Suprapubic skin (tissue), 4 donors: Measurements from ENCODE around the gene NMRK2. TPM values are rescaled to one million over a fixed set of nuclear protein-coding genes. Genes with fewer than 3 reads are reported as not detected.
A peak's percentile ranks its signal among the peaks of the same experiment; 100 is the strongest.
"Not testable (repeated sequence)": the region's sequence is repeated elsewhere in the genome, so short reads cannot be mapped to it uniquely, and the experiment has no call there.

Experiments
- DNase-seq, 2 donors: peaks; one replicate each; pipeline ENCODE4 v3.0.0-alpha.2; 2019; ENCODE audit warnings: low spot score in 2 of 2
- H3K27ac ChIP-seq: fragments of 200-600 bp; sonication (generic); one replicate; pipeline ENCODE4 v1.5.1; 2019
- H3K27me3 ChIP-seq: fragments of 200-600 bp; sonication (generic); one replicate; pipeline ENCODE4 v1.5.1; 2019
- H3K36me3 ChIP-seq: fragments of 200-600 bp; sonication (generic); one replicate; pipeline ENCODE4 v1.5.1; 2019
- H3K4me1 ChIP-seq: fragments of 200-600 bp; sonication (generic); one replicate; pipeline ENCODE4 v1.5.1; 2019
- H3K4me3 ChIP-seq: fragments of 200-600 bp; sonication (generic); one replicate; pipeline ENCODE4 v1.5.1; 2019; ENCODE audit warnings: mild to moderate bottlenecking
- H3K9me3 ChIP-seq: fragments of 200-600 bp; sonication (generic); one replicate; pipeline ENCODE4 v1.5.1; 2019
- EP300 ChIP-seq: sonication (generic); formaldehyde crosslinking; IDR thresholded peaks from one replicate; pipeline ENCODE4 v1.6.1; 2017; ENCODE audit warnings: antibody characterized with exemption
- POLR2A ChIP-seq, 2 donors: fragments of 450-650 bp; IDR thresholded peaks; one replicate each; pipeline ENCODE4 v1.6.1; 2017; ENCODE audit warnings: antibody characterized with exemption in 2 of 2, mild to moderate bottlenecking in 2 of 2, moderate library complexity in 2 of 2
- POLR2AphosphoS5 ChIP-seq, 3 donors: sonication (generic); formaldehyde crosslinking; IDR thresholded peaks; one replicate each; pipeline ENCODE4 v1.6.1; 2017; ENCODE audit warnings: antibody characterized with exemption in 3 of 3
- WGBS: methylation state at CpG from one replicate; pipeline ENCODE4 v1.1.5; 2018; 5-methylcytosine and 5-hydroxymethylcytosine counted together
- total RNA-seq, 4 donors: library from RNA; depleted of rRNA; stranded (reverse); fragments of >200 nt; gene quantifications; one replicate each; pipeline ENCODE4 v1.1.0, GENCODE V29; 2016
- TF ChIP-seq, protein P1 (sequence below), 2 donors: fragments of 200-600 bp in 1 of 2; fragments of 450-650 bp in 1 of 2; sonication (generic) in 1 of 2; IDR thresholded peaks; one replicate each; pipeline ENCODE4 v1.5.1; 2016 to 2019; ENCODE audit warnings: antibody characterized with exemption in 2 of 2, mild to moderate bottlenecking in 1 of 2, moderate library complexity in 1 of 2

The NMRK2 gene
- total RNA-seq, 4 donors from 2014 or later = not detected

DNA sequence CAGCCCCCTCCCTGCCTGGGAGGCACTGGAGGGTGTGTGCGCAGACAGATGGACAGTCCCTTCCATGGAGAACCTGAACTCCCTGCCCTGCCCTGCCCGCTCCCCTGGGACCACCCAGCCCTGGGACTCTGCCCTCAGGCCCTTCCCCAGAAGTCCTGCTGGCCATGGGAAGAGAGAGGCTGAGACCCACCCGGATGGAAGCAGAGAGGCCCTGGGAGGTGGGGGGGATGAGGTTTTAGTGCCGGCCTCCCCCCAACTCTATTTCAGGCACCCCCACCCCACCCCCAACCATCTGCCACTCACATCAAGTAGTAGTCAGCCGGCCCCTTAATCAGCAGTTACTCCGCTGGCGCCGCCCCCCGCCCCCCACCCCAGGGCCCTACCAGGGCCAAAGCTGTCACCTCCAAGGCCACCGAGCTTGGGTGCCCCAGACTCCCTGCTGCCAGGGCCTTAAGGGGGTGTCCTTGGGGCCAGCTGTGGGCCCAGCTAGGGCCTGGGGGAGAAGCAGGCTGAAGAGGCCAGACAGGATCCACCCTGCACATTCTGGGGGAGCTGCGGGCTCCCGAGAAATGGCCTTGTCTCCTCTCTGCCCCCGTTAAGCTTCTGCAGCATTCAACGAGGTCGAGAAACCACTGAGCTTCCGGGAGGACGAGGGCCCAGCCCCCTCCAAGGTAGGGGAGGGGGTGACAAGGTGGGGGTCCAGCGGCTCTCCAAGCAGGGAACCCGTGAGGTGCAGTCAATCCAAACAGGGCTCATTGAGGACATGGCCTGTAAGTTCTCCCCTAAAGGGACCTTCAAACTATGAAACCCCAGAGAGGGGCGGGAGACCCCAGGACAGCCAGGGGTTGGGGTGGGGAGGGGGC is 17.4 kb downstream of the NMRK2 start:
- Histone ChIP-seq H3K36me3 (no peaks in the 10 kb centered on the region), H3K4me1 (peaks cover 8% of the 10 kb centered on the region), H3K9me3 (no peaks in the 10 kb centered on the region), H3K4me3 (peak overlapping the region; percentile 22), H3K27me3 (no peaks in the 10 kb centered on the region), H3K27ac (no peak overlapping the region)
- no peak for TF ChIP-seq POLR2AphosphoS5 (IDR thresholded peaks at IDR 0.05)
- 45% methylated on average over 7 of the region's 20 CpGs for WGBS
- no peak for DNase-seq

DNA sequence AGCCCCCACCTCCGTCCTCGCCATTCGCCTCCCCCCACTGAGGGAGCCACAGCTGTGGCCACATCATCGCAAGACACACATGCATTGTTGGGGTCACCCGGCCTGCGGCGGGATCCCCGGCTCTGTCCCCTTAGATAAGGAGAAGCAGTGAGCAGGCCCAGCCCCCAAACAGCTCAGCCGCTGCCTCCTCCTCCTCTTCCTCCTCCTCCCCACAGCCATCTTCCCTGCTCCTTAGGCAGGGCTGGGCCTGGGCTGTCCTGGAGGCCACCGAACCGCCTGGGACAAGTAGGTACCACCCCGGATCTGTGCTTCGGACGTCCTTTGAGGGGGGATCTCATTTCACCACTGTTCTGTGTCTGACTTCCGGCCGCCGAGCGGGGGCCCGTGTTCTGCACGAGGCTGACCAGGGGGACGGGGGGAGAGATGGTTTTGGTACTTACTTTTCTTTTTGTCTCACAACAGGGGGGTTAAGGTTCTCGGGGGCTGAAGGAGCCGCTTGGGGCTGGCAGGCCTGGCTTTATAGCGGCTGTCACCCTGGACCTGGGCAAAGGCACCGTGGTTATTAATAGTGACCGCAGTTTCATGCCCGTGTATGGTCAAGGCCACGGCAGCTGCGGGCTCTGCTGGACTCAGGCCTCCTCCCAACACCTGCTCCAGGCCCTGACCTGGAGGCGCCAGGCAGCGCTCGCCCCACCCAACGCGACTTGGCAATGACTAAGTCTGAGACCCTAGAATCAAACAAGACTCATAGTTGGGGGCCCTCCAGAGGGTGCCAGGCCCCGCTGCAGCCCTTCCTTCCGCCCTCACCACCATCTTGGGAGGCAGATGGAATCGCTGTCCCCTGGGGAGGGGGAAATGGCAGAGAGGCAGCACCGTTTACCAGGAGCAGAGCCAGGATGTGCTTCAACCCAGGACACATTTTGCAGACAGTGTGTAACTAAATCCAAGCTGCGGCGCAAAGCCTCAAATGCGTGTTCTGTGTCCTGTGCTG is 18.3 kb downstream of the NMRK2 start:
- H3K4me3 ChIP-seq = peak overlapping the region; percentile 22
- no peaks in the 10 kb centered on the region for H3K9me3 ChIP-seq
- peaks cover 8% of the 10 kb centered on the region for H3K4me1 ChIP-seq
- H3K27me3 ChIP-seq = no peaks in the 10 kb centered on the region
- H3K27ac ChIP-seq = no peak overlapping the region
- WGBS = 51% methylated on average over 35 of the region's 41 CpGs
- peaks cover 8% of the 10 kb centered on the region for H3K36me3 ChIP-seq
- DNase-seq = no peak
- TF ChIP-seq POLR2A (IDR thresholded peaks at IDR 0.05) (no peak), EP300 (no peak), POLR2AphosphoS5 (IDR thresholded peaks at IDR 0.05) (no peak)
- TF ChIP-seq, protein P1, sequence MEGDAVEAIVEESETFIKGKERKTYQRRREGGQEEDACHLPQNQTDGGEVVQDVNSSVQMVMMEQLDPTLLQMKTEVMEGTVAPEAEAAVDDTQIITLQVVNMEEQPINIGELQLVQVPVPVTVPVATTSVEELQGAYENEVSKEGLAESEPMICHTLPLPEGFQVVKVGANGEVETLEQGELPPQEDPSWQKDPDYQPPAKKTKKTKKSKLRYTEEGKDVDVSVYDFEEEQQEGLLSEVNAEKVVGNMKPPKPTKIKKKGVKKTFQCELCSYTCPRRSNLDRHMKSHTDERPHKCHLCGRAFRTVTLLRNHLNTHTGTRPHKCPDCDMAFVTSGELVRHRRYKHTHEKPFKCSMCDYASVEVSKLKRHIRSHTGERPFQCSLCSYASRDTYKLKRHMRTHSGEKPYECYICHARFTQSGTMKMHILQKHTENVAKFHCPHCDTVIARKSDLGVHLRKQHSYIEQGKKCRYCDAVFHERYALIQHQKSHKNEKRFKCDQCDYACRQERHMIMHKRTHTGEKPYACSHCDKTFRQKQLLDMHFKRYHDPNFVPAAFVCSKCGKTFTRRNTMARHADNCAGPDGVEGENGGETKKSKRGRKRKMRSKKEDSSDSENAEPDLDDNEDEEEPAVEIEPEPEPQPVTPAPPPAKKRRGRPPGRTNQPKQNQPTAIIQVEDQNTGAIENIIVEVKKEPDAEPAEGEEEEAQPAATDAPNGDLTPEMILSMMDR (IDR thresholded peaks at IDR 0.05) = no peak

DNA sequence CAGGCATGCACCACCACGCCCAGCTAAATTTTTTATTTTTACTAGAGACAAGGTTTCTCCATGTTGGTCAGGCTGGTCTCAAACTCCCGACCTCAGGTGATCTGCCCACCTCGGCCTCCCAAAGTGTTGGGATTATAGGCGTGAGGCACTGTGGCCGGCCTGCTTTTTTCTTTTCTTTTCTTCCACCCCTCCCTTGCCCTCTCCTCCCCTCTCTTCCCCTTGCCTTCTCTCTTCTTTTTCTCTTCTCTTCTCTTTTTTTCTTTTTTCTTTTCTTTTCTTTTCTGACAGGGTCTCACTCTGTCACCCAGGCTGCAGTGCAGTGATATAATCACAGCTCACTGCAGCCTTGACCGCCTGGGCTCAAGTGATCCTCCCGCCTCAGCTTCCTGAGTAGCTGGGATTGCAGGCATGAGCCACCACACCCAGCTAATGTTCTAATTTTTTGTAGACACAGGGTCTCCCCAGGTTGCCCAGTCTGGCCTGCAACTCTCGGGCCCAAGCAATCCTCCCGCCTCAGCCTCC is 19.9 kb downstream of the NMRK2 start:
- not testable (repeated sequence) for H3K27me3 ChIP-seq, DNase-seq, H3K4me3 ChIP-seq, H3K27ac ChIP-seq, H3K9me3 ChIP-seq, H3K4me1 ChIP-seq
- WGBS = 85% methylated on average over 9 of the region's 9 CpGs
- H3K36me3 ChIP-seq = peaks cover 23% of the 10 kb centered on the region

DNA sequence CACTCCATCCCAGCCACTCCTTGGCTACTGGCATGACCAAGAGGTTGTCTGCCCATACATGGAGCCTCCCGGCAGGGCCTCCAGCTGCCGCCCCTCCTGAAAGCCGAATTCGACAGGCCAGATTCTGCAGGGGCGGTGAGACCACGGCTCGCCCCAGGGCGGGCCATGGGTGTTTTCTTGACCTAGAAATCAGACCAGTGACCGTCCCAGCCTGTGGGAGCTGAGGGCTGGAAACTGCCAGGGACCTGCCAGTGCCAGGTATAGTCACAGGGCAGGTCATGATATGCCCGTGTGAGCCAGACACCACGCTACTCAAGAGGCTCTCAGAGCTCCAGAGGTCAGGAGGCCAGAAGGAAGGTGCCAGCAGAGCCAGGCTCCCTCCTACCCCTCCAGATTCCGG is 21.2 kb downstream of the NMRK2 start:
- no peak overlapping the region for H3K27ac ChIP-seq
- no peak for DNase-seq
- 85% methylated on average over 3 of the region's 12 CpGs for WGBS

DNA sequence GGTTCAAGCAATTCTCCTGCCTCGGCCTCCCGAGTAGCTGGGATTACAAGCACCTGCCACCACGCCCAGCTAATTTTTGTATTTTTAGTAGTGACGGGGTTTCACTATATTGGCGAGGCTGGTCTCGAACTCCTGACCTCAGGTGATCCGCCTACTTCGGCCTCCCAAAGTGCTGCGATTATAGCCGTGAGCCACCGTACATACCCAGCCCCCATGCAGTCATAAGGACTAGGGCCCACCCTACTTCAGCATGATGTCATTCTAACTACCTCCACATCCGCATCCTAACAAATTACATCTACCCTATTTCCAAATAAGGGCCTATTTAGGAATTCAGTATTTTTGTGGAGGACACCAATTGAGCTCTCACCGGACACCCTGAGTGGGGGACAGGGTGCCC is 22.4 kb downstream of the NMRK2 start:
- not testable (repeated sequence) for H3K9me3 ChIP-seq, H3K4me3 ChIP-seq, DNase-seq, H3K27ac ChIP-seq, H3K4me1 ChIP-seq, H3K27me3 ChIP-seq
- peaks cover 48% of the 10 kb centered on the region for H3K36me3 ChIP-seq
- 74% methylated on average over 13 of the region's 13 CpGs for WGBS

More for the DNA sequence above, 21.2 kb downstream of the NMRK2 start:
- Histone ChIP-seq H3K9me3 (no peaks in the 10 kb centered on the region), H3K4me1 (peaks cover 8% of the 10 kb centered on the region), H3K4me3 (no peak overlapping the region), H3K36me3 (peaks cover 36% of the 10 kb centered on the region), H3K27me3 (no peaks in the 10 kb centered on the region)
- TF ChIP-seq POLR2A (IDR thresholded peaks at IDR 0.05) (no peak), EP300 (no peak), POLR2AphosphoS5 (IDR thresholded peaks at IDR 0.05) (no peak)
- TF ChIP-seq, protein P1 (IDR thresholded peaks at IDR 0.05) = no peak

DNA sequence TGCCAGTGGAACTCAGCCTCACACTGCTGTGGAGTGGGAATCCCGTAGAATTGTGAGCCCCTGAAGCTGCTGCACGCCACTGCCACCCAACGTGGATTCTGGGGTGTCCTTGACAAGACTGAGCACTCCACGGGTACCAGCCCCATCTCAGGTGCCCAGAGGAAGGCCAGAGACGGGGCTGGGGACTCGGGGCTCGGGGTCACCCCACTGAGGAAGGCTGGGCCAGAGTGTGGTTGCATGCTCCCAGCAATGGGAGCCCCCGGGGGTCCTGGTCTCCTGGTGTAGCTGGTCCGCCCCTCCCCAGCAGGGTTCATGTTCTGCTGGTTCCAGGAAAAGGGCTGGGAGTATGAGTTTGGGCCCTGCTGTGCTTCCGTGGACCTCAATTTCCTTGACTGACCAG is 22.8 kb downstream of the NMRK2 start:
- Histone ChIP-seq H3K36me3 (peaks cover 52% of the 10 kb centered on the region), H3K27ac (no peak overlapping the region), H3K4me3 (no peak overlapping the region), H3K4me1 (peaks cover 8% of the 10 kb centered on the region), H3K27me3 (no peaks in the 10 kb centered on the region), H3K9me3 (no peaks in the 10 kb centered on the region)
- 93% methylated on average over 2 of the region's 10 CpGs for WGBS
- no peak for DNase-seq
- no peak for TF ChIP-seq EP300
- no peak for TF ChIP-seq POLR2A (IDR thresholded peaks at IDR 0.05)
- TF ChIP-seq POLR2AphosphoS5 (IDR thresholded peaks at IDR 0.05) = no peak
- TF ChIP-seq, protein P1 (IDR thresholded peaks at IDR 0.05) = no peak
